H1 (cell line): ENCODE results near the gene ISL2.

Experiments used
- CBX8 ChIP-seq: fragments of 300-800, 300-1000 bp; sonication (generic); IDR thresholded peaks from 2 replicates; pipeline ENCODE4 v1.7.1; 2016; ENCODE audit warnings: low read depth, low read length, borderline replicate concordance
- CTCF ChIP-seq, 3 experiments: IDR thresholded peaks; 1 replicate in 2 of 3; 2 replicates in 1 of 3; pipeline versions ENCODE4 v1.5.1 to v1.6.1; 2011; ENCODE audit warnings: low read length in 3 of 3, mild to moderate bottlenecking in 3 of 3, inconsistent platforms in 2 of 3, low read depth in 1 of 3, moderate library complexity in 1 of 3; ENCODE audit not compliant: insufficient read depth in 1 of 3; ENCODE audit errors: control extremely low read depth in 1 of 3
- HDAC6 ChIP-seq: IDR thresholded peaks from one replicate; pipeline ENCODE4 v1.7.1; 2012; ENCODE audit warnings: low read depth, mild to moderate bottlenecking, inconsistent platforms, low read length, moderate library complexity
- JUND ChIP-seq: IDR thresholded peaks from 2 replicates; pipeline ENCODE4 v1.6.1; 2011; ENCODE audit warnings: mild to moderate bottlenecking, improper control_type of control experiment, low read length
- POLR2A ChIP-seq, 2 experiments: IDR thresholded peaks; 1 replicate in 1 of 2; 2 replicates in 1 of 2; pipeline ENCODE4 v1.6.1; 2011; ENCODE audit warnings: low read depth in 2 of 2, low read length in 2 of 2, mild to moderate bottlenecking in 2 of 2; ENCODE audit errors: control extremely low read depth in 1 of 2
- RAD21 ChIP-seq, 2 experiments: IDR thresholded peaks in 1 of 2; conservative IDR thresholded peaks in 1 of 2; 2 replicates each; pipeline ENCODE4 v1.6.1; 2011; ENCODE audit warnings: low read depth in 2 of 2, low read length in 2 of 2, improper control_type of control experiment in 1 of 2, inconsistent platforms in 1 of 2, mild to moderate bottlenecking in 1 of 2, moderate library complexity in 1 of 2
- TEAD4 ChIP-seq: IDR thresholded peaks from 2 replicates; pipeline ENCODE4 v1.6.1; 2012; ENCODE audit warnings: low read depth, low read length, inconsistent platforms, mixed read lengths

- TF ChIP-seq TEAD4 (no peak), HDAC6 (no peak), CTCF (IDR thresholded peaks at IDR 0.05; ENCODE audit: control extremely low read depth in 1 of 3, insufficient read depth in 1 of 3, low read depth in 1 of 3, low read length in 3 of 3) (no peak), POLR2A (IDR thresholded peaks at IDR 0.05; ENCODE audit: control extremely low read depth in 1 of 2, low read depth in 2 of 2, low read length in 2 of 2) (peak; percentile 82 to 95), RAD21 (IDR thresholded peaks at IDR 0.05 in 1 of 2, conservative IDR thresholded peaks at IDR 0.05 in 1 of 2; ENCODE audit: low read depth in 2 of 2, low read length in 2 of 2) (no peak), JUND (peak; percentile 28; the same call in 1 of the 2 replicates), CBX8 (no peak)
These were observed 25.2 kb upstream of the ISL2 start, which contains the start of gene ETFA for GRCh38 chr15:76311100-76311953.
